GM12872 (cell line): ENCODE data around the gene CDYL.
A peak's percentile ranks its signal among the peaks of the same experiment; 100 is the strongest.

Experiments used
- TF ChIP-seq, protein P1 (sequence below): IDR thresholded peaks from 3 replicates; pipeline ENCODE4 v1.5.1; 2011; ENCODE audit warnings: low read depth, mild to moderate bottlenecking, low read length, moderate library complexity; ENCODE audit not compliant: insufficient read depth

Gene CDYL

DNA sequence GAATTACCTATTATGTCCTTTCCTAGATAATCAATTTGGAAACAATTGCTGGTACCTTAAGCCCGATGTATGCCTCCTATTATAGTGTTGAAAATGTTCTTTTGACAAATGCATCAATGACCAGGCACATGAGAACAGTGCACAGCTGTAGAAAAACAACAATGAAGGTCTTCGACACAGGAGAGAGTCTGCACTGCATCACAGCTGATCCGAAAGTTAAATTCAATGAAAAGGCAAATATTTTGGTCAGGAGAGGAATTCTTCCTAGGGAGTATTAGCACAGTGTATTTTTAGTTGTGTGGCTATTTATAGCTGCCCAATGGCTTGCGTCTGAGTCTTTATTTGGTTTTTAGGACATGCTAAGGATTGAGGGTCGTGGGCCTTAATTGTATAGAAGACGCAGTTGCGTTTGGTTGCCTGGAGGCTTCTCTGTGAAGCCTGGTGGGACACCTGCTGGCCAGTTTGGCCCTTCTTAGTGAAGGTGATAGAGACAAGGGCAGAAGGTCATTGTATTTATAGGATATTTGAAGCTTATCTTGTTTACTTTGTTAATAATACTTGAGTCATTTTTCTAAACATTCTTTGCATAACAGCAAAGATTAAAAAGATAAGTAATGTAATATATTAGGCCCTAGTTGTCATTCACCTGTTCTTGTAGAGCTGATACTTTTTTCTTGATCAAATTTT lies 72.3 kb downstream of the CDYL start:
- TF ChIP-seq, protein P1, sequence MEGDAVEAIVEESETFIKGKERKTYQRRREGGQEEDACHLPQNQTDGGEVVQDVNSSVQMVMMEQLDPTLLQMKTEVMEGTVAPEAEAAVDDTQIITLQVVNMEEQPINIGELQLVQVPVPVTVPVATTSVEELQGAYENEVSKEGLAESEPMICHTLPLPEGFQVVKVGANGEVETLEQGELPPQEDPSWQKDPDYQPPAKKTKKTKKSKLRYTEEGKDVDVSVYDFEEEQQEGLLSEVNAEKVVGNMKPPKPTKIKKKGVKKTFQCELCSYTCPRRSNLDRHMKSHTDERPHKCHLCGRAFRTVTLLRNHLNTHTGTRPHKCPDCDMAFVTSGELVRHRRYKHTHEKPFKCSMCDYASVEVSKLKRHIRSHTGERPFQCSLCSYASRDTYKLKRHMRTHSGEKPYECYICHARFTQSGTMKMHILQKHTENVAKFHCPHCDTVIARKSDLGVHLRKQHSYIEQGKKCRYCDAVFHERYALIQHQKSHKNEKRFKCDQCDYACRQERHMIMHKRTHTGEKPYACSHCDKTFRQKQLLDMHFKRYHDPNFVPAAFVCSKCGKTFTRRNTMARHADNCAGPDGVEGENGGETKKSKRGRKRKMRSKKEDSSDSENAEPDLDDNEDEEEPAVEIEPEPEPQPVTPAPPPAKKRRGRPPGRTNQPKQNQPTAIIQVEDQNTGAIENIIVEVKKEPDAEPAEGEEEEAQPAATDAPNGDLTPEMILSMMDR, result peak; percentile 59

DNA sequence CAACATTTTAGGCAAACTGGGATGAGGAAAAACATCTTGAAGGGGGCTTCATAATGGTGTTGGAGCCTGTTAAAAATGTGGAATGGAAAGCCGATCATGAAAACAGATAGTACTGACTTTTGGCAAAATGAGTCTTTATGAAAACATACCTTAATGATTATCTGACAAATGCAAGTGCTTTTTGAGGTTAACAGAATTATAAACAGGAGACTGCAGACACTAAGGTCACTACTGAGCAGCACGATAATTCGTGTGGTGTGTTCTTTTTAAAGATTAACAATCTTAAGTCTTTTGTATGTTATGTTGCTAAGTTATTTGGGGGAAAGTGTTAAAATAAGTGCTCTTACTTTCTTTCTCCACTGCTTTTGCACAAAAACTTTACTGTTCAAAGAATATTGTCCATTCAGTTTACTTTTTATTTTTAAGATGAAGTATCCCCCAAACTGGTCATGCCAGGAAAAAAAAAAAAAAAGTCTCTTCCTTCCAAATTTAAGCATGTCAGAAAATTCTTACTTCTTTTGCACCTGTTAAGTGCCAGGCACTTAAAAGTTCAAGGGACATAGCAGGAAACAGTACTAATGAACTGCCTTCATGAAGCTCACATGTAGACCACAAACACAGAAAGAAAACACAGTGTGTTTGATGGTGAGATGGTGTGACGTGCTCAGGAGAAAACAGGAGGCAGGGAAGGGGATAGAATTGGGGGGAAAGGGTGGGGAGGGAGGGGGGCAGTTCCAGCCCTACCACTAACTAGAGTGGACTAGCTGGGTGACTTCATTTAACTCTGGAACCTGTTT lies 73.2 kb downstream of the CDYL start:
- TF ChIP-seq, protein P1, result no peak

- TF ChIP-seq, protein P1, result no peak
Observed at GRCh38 chr6:4851035-4851434, 74.8 kb downstream of the CDYL start.

DNA sequence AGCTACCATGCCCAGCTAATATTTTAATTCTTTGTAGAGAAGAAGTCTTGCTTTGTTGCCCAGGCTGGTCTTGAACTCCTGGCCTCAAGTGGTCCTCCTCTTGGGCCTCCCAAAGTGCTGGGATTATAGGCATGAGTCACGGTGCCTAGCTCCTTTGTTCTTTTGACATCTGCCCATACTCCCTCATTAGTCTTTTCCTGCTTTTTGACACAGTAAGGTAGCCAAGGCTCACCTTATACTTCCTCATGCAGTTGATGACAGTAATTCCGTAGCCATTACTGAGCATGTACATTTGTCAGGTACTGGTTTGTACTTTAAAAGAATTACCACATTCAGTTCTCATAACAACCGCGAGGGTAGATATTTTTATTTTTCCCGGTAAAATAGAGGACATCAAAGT lies 76.7 kb downstream of the CDYL start:
- TF ChIP-seq, protein P1, result no peak

DNA sequence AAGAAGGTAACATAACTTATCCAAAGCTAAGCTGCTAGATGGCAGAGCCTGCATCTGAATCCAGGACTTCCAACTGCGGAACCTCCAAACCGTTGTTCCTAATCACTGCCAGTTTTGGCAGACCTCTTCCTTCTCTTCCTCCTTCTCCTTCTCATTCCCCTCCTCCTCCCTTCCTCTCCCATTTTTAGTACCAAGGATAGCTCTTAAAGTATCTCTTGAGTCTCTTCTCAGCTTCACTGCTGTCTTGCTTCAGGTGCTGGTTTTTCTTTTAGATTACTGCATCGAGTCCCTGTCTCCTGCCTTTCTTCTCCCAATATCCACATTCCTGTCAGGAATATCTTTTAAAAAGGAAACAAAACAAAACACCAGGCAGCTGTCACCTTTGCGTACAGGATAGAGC lies 77.1 kb downstream of the CDYL start:
- TF ChIP-seq, protein P1, result no peak

GRCh38 chr6:4853782-4854511 lies 77.7 kb downstream of the CDYL start:
- TF ChIP-seq, protein P1, result no peak

DNA sequence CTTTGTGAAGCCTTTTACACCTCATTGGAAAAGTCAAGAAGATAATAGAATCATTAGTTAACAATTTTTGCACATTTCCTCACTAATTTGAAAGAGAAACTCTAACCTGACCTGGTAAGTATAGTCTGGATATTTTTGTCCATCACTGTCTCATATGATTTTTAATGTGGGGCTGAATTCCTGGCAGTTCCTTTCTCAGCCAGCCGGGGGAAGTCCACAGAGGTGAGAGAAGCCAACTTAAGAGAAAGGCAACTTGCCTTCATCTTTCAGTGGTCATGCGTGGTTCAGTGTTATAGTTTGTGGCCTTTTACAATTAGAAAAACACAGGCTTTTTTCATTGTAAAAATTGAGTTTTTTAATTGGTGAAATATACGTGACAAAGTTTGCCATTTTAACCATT lies 80.6 kb downstream of the CDYL start:
- TF ChIP-seq, protein P1, result 0 out of 3 replicates have a peak, but pooled peaks have one; percentile 9
